K562 (cell line): Measurements from ENCODE around the gene NBPF12. TPM values are rescaled to one million over a fixed set of nuclear protein-coding genes. Genes with fewer than 3 reads are reported as not detected.
"Not testable (repeated sequence)": the region's sequence is repeated elsewhere in the genome, so short reads cannot be mapped to it uniquely, and the experiment has no call there.

Source experiments
- ATAC-seq: fragments of 200-7000 bp; cut with Tn5 transposase; 3 replicates; pipeline ENCODE4 v1.9.1; 2020; ENCODE audit warnings: moderate library complexity
- BruUV-seq: library from RNA; stranded (reverse); fragments of 400-500 nt; replicated peaks from 2 replicates; lab custom pipeline; 2021; lab: Mats Ljungman, UMichigan
- CTCF ChIA-PET: fragments of 300-600 bp; formaldehyde crosslinking; extraction: SDS; loops from one replicate; lab custom pipeline; 2021; ENCODE audit warnings: low intra/inter-chr PET ratio; lab: Yijun Ruan, JAX
- POLR2A ChIA-PET: fragments of 300-600, 350-650 bp; sonication (Branson Sonifier 250); formaldehyde crosslinking; extraction: SDS; loops from one replicate; lab custom pipeline; 2021; ENCODE audit warnings: antibody characterized with exemption, inconsistent platforms; lab: Yijun Ruan, JAX
- DNase-seq, 4 experiments: peaks; one replicate each; pipeline versions ENCODE4 v3.0.0 to v3.0.0-alpha.2; 2011 to 2018; ENCODE audit warnings: low spot score in 3 of 4, mixed read lengths in 3 of 4; ENCODE audit errors: extremely low read depth in 1 of 4
- FAIRE-seq: peaks from 2 replicates; lab custom pipeline; 2011; peaks lifted over from hg19 to GRCh38; lab: Jason Lieb, UNC
- H2AFZ ChIP-seq: 2 replicates; pipeline ENCODE4 v1.6.0; 2011; ENCODE audit warnings: low read depth, low read length, control low read depth, inconsistent platforms
- H3K27ac ChIP-seq: fragments of 200-600 bp; 3 replicates; pipeline ENCODE4 v1.8.0; 2011; ENCODE audit warnings: low read depth, mild to moderate bottlenecking, control low read depth, inconsistent platforms, low read length, moderate library complexity, mixed read lengths; ENCODE audit errors: extremely low read depth
- H3K27me3 ChIP-seq, 2 experiments: fragments of 300-600 bp in 1 of 2; 2 replicates in 1 of 2; 3 replicates in 1 of 2; pipeline versions ENCODE4 v1.6.0 to v1.8.0; 2011; ENCODE audit warnings: inconsistent platforms in 2 of 2, low read length in 2 of 2, mild to moderate bottlenecking in 1 of 2, mixed read lengths in 1 of 2, moderate library complexity in 1 of 2; ENCODE audit not compliant: control insufficient read depth in 2 of 2, insufficient read depth in 2 of 2
- H3K36me3 ChIP-seq: fragments of 300-600 bp; 3 replicates; pipeline ENCODE4 v1.8.0; 2011; ENCODE audit warnings: mild to moderate bottlenecking, low read length, inconsistent platforms; ENCODE audit not compliant: control insufficient read depth, insufficient read depth
- H3K4me1 ChIP-seq, 2 experiments: fragments of 200-600 bp in 1 of 2; replicated peaks in 1 of 2; 2 replicates in 1 of 2; 3 replicates in 1 of 2; pipeline versions ENCODE4 v1.5.1 to v1.8.0; 2011; ENCODE audit warnings: inconsistent platforms in 2 of 2, low read length in 2 of 2, mild to moderate bottlenecking in 1 of 2, mixed read lengths in 1 of 2, moderate library complexity in 1 of 2; ENCODE audit not compliant: control insufficient read depth in 2 of 2, insufficient read depth in 2 of 2
- H3K4me2 ChIP-seq: 2 replicates; pipeline ENCODE4 v1.6.1; 2011; ENCODE audit warnings: low read length, control low read depth, inconsistent platforms, mixed read lengths; ENCODE audit not compliant: insufficient read depth
- H3K4me3 ChIP-seq: fragments of 200-600 bp; sonication (generic), shearing (Covaris generic); 2 replicates; pipeline ENCODE4 v1.5.1; 2016; ENCODE audit warnings: control low read depth, inconsistent platforms
- H3K79me2 ChIP-seq: fragments of 200-600 bp; 3 replicates; pipeline ENCODE4 v1.8.0; 2011; ENCODE audit warnings: low read length, inconsistent platforms; ENCODE audit not compliant: control insufficient read depth, insufficient read depth
- H3K9ac ChIP-seq, 2 experiments: 2 replicates each; pipeline versions ENCODE4 v1.6.0 to v1.6.1; 2011; ENCODE audit warnings: low read depth in 2 of 2, low read length in 2 of 2, control low read depth in 1 of 2, inconsistent platforms in 1 of 2, mild to moderate bottlenecking in 1 of 2, mixed read lengths in 1 of 2; ENCODE audit not compliant: insufficient read depth in 1 of 2
- H3K9me1 ChIP-seq: one replicate; pipeline ENCODE4 v1.6.0; 2011; ENCODE audit warnings: inconsistent platforms, mild to moderate bottlenecking, low read length, moderate library complexity; ENCODE audit not compliant: control insufficient read depth, insufficient read depth
- H3K9me3 ChIP-seq: replicated peaks from 2 replicates; pipeline ENCODE4 v1.5.1; 2011; ENCODE audit warnings: low read depth, low read length, inconsistent platforms; ENCODE audit not compliant: control insufficient read depth, insufficient read depth
- H4K20me1 ChIP-seq: replicated peaks from 2 replicates; pipeline ENCODE4 v1.6.1; 2011; ENCODE audit warnings: low read length, inconsistent platforms, mixed read lengths; ENCODE audit not compliant: control insufficient read depth, insufficient read depth
- BCOR ChIP-seq: fragments of 450-650 bp; IDR thresholded peaks from 2 replicates; pipeline ENCODE4 v1.6.1; 2016
- KDM1A ChIP-seq, 2 experiments: fragments of 450-650 bp; IDR thresholded peaks; 2 replicates each; pipeline ENCODE4 v1.6.1; 2016; ENCODE audit warnings: mild to moderate bottlenecking in 2 of 2
- RBM25 ChIP-seq: fragments of 200-400 bp; formaldehyde crosslinking; IDR thresholded peaks from 2 replicates; pipeline ENCODE4 v1.6.1; 2018; ENCODE audit warnings: low read length, low read depth, moderate library complexity; ENCODE audit not compliant: severe bottlenecking
- WGBS: fragments of 100-300 bp; shearing (Covaris generic); methylation state at CpG from one replicate; pipeline ENCODE4 v1.1.6; 2016; ENCODE audit warnings: low coverage, mixed read lengths; ENCODE audit not compliant: insufficient coverage; ENCODE audit errors: missing lambda C conversion rate; 5-methylcytosine and 5-hydroxymethylcytosine counted together
- in situ Hi-C: fragments of 300-500 bp; cut with MboI; formaldehyde crosslinking; loops from 4 replicates; pipeline ENCODE4 v1.15.0; 2018; ENCODE audit warnings: inconsistent platforms, mixed read lengths
- intact Hi-C: fragments of 100-400 bp; cut with micrococcal nuclease; formaldehyde crosslinking; loops from 2 replicates; pipeline ENCODE4 v1.14.2; 2022
- polyA plus RNA-seq, 8 experiments: library from polyadenylated mRNA; depleted of rRNA in 4 of 8; stranded (reverse) in 5 of 8; unstranded in 3 of 8; fragments of >200 nt; fragmentation: Nextera tagmentation in 2 of 8; fragmentation: Illumina TruSeq in 1 of 8; extraction: Ambion mirVana in 2 of 8; extraction: Trizol in 1 of 8; gene quantifications; 2 replicates each; pipeline versions ENCODE4 v1.2.1 to v1.2.3, GENCODE V29; 2011 to 2014; ENCODE audit warnings: inconsistent platforms in 1 of 8, missing spikeins in 1 of 8
- total RNA-seq, 7 experiments: library from RNA; depleted of rRNA in 6 of 7; stranded (reverse); fragments of >200 nt in 6 of 7; fragmentation: Illumina TruSeq in 2 of 7; extraction: Trizol in 2 of 7; gene quantifications; 2 replicates each; pipeline versions ENCODE4 v1.2.1 to v1.2.3, GENCODE V29; 2011 to 2021; ENCODE audit warnings: low replicate concordance in 1 of 7

The NBPF12 gene
- total and polyA plus RNA-seq, 9 of the 15 experiments (the other 6 are each of a cell fraction or from before 2014, with no cell fraction given) = 2.4 to 14.5 (median 8.2) TPM

- in situ Hi-C loops = loop anchor here (5.0 kb wide), 1 partner anchor 1255 kb away; no protein-coding TSS in a partner anchor
- BruUV-seq, H3K4me3 ChIP-seq, H3K27ac ChIP-seq, H3K9ac ChIP-seq, H3K27me3 ChIP-seq, H3K36me3 ChIP-seq, H3K9me1 ChIP-seq, H3K4me2 ChIP-seq, CTCF ChIA-PET, H3K4me1 ChIP-seq, ATAC-seq, H3K79me2 ChIP-seq, H4K20me1 ChIP-seq, intact Hi-C loops, DNase-seq, FAIRE-seq, H2AFZ ChIP-seq, POLR2A ChIA-PET, H3K9me3 ChIP-seq: not testable (repeated sequence)
- TF ChIP-seq KDM1A (IDR thresholded peaks at IDR 0.05) = peak in 1 of 2 experiments; percentile 33; a peak in 1 of 4 replicates
- TF ChIP-seq RBM25 = peak; percentile 75
- peak; percentile 73 for TF ChIP-seq BCOR
- 71% methylated on average over 1 of the region's 1 CpG for WGBS
Measured at GRCh38 chr1:146922614-146923013, 15.5 kb upstream of the NBPF12 start.

GRCh38 chr1:146924106-146924505, 14.0 kb upstream of the NBPF12 start:
- intact Hi-C loops, ATAC-seq, DNase-seq, H3K27me3 ChIP-seq, FAIRE-seq, BruUV-seq, CTCF ChIA-PET, H4K20me1 ChIP-seq, H3K4me1 ChIP-seq, H3K9me3 ChIP-seq, POLR2A ChIA-PET, H3K4me3 ChIP-seq, H3K4me2 ChIP-seq, H3K27ac ChIP-seq, H2AFZ ChIP-seq, H3K9me1 ChIP-seq, H3K79me2 ChIP-seq, H3K9ac ChIP-seq, H3K36me3 ChIP-seq: not testable (repeated sequence)
- 45% methylated on average over 2 of the region's 2 CpGs for WGBS
- in situ Hi-C loops = loop anchor here (5.0 kb wide), 1 partner anchor 1253 kb away; no protein-coding TSS in a partner anchor

- ATAC-seq = peak; percentile 44
- CTCF ChIA-PET, H3K27ac ChIP-seq, in situ Hi-C loops, intact Hi-C loops, H3K9ac ChIP-seq, DNase-seq, H3K36me3 ChIP-seq, H3K4me3 ChIP-seq, BruUV-seq, H2AFZ ChIP-seq, H3K27me3 ChIP-seq, H3K9me1 ChIP-seq, FAIRE-seq, H3K4me2 ChIP-seq, H3K79me2 ChIP-seq, H3K4me1 ChIP-seq, POLR2A ChIA-PET, H4K20me1 ChIP-seq, H3K9me3 ChIP-seq: not testable (repeated sequence)
- WGBS = 14% methylated on average over 1 of the region's 2 CpGs
Measured at GRCh38 chr1:146926413-146926812, 11.7 kb upstream of the NBPF12 start.
